WTC11 (cell line): ENCODE measurements around the gene MTX2. TPM values are rescaled to one million over a fixed set of nuclear protein-coding genes. Genes with fewer than 3 reads are reported as not detected.

ENCODE experiments used
- ATAC-seq: fragments of 200-7000 bp; cut with Tn5 transposase; 2 replicates; pipeline ENCODE4 v1.10.0; 2021; ENCODE audit warnings: mild to moderate bottlenecking, moderate library complexity
- CTCF ChIA-PET: fragments of 300-600 bp; sonication (Branson Sonifier 250); formaldehyde crosslinking; loops from one replicate; lab custom pipeline; 2021; ENCODE audit warnings: antibody characterized with exemption; lab: Charles Lee
- POLR2A ChIA-PET: fragments of 350-600 bp; sonication (Branson Sonifier 250); formaldehyde crosslinking; loops from one replicate; lab custom pipeline; 2021; ENCODE audit warnings: antibody characterized with exemption; lab: Charles Lee
- DNase-seq: peaks from one replicate; pipeline ENCODE4 v3.0.0; 2021; ENCODE audit warnings: low spot score
- H3K27ac Mint-ChIP-seq: 2 replicates; pipeline ENCODE4 v1.8.0; 2021; ENCODE audit warnings: mixed read lengths
- H3K27me3 Mint-ChIP-seq: 2 replicates; pipeline ENCODE4 v1.8.0; 2021; ENCODE audit warnings: low read depth, mild to moderate bottlenecking, moderate library complexity, mixed read lengths
- H3K36me3 Mint-ChIP-seq: 2 replicates; pipeline ENCODE4 v1.8.0; 2021; ENCODE audit warnings: mixed read lengths
- H3K4me1 Mint-ChIP-seq: 2 replicates; pipeline ENCODE4 v1.8.0; 2022; ENCODE audit warnings: mixed read lengths
- H3K4me3 Mint-ChIP-seq: 2 replicates; pipeline ENCODE4 v1.8.0; 2021; ENCODE audit warnings: mild to moderate bottlenecking, moderate library complexity, mixed read lengths
- H3K9me3 Mint-ChIP-seq: 2 replicates; pipeline ENCODE4 v1.8.0; 2021; ENCODE audit warnings: mixed read lengths
- ATF1 ChIP-seq: sonication (generic); formaldehyde crosslinking; IDR thresholded peaks from 2 replicates; pipeline ENCODE4 v1.8.1; 2023; ENCODE audit warnings: mild to moderate bottlenecking, moderate library complexity, missing genetic modification reagents
- CBFB ChIP-seq: sonication (generic); formaldehyde crosslinking; IDR thresholded peaks from 2 replicates; pipeline ENCODE4 v1.8.1; 2022; ENCODE audit warnings: mild to moderate bottlenecking, low read depth, missing genetic modification reagents
- CREM ChIP-seq: sonication (generic); formaldehyde crosslinking; IDR thresholded peaks from 2 replicates; pipeline ENCODE4 v1.8.1; 2022; ENCODE audit warnings: mild to moderate bottlenecking, missing genetic modification reagents, moderate library complexity
- ERG ChIP-seq: fragments of 250-450 bp; sonication (Bioruptor Pico); IDR thresholded peaks from 2 replicates; pipeline ENCODE4 v1.8.0; 2021; ENCODE audit warnings: mild to moderate bottlenecking
- FOXJ3 ChIP-seq: sonication (generic); formaldehyde crosslinking; IDR thresholded peaks from 2 replicates; pipeline ENCODE4 v1.9.0; 2021; ENCODE audit warnings: missing genetic modification reagents, mild to moderate bottlenecking, borderline replicate concordance
- FOXP1 ChIP-seq: sonication (generic); formaldehyde crosslinking; IDR thresholded peaks from 2 replicates; pipeline ENCODE4 v1.8.0; 2022; ENCODE audit warnings: missing genetic modification reagents, mild to moderate bottlenecking, moderate library complexity, borderline replicate concordance
- GABPB1 ChIP-seq: sonication (generic); formaldehyde crosslinking; IDR thresholded peaks from 2 replicates; pipeline ENCODE4 v1.8.1; 2023; ENCODE audit warnings: mild to moderate bottlenecking, missing genetic modification reagents
- GRHL2 ChIP-seq: fragments of 250-450 bp; sonication (Bioruptor Pico); IDR thresholded peaks from 2 replicates; pipeline ENCODE4 v1.8.0; 2022; ENCODE audit warnings: mild to moderate bottlenecking, moderate library complexity; ENCODE audit not compliant: insufficient replicate concordance, severe bottlenecking
- JAZF1 ChIP-seq: fragments of 250-450 bp; sonication (Bioruptor Pico); IDR thresholded peaks from 2 replicates; pipeline ENCODE4 v1.9.0; 2021; ENCODE audit warnings: moderate library complexity, mild to moderate bottlenecking, inconsistent platforms
- KAT7 ChIP-seq: sonication (generic); formaldehyde crosslinking; IDR thresholded peaks from 2 replicates; pipeline ENCODE4 v1.8.1; 2023; ENCODE audit warnings: missing genetic modification reagents, mild to moderate bottlenecking, borderline replicate concordance
- MAX ChIP-seq: sonication (generic); formaldehyde crosslinking; IDR thresholded peaks from 2 replicates; pipeline ENCODE4 v1.8.0; 2022; ENCODE audit warnings: mild to moderate bottlenecking, missing genetic modification reagents
- PRDM15 ChIP-seq: sonication (generic); formaldehyde crosslinking; IDR thresholded peaks from 2 replicates; pipeline ENCODE4 v1.8.0; 2022; ENCODE audit warnings: missing genetic modification reagents
- RELA ChIP-seq: sonication (generic); formaldehyde crosslinking; IDR thresholded peaks from 2 replicates; pipeline ENCODE4 v1.8.1; 2022; ENCODE audit warnings: missing genetic modification reagents, mild to moderate bottlenecking, borderline replicate concordance
- SMAD4 ChIP-seq: sonication (generic); formaldehyde crosslinking; IDR thresholded peaks from 2 replicates; pipeline ENCODE4 v1.8.0; 2022; ENCODE audit warnings: mild to moderate bottlenecking, missing genetic modification reagents
- SP1 ChIP-seq: sonication (generic); formaldehyde crosslinking; conservative IDR thresholded peaks from 2 replicates; pipeline ENCODE4 v1.8.1; 2022; ENCODE audit warnings: missing genetic modification reagents
- TEAD1 ChIP-seq: sonication (generic); formaldehyde crosslinking; IDR thresholded peaks from 2 replicates; pipeline ENCODE4 v1.8.0; 2022; ENCODE audit warnings: mild to moderate bottlenecking, missing genetic modification reagents
- ZNF138 ChIP-seq: sonication (generic); formaldehyde crosslinking; conservative IDR thresholded peaks from 2 replicates; pipeline ENCODE4 v1.8.1; 2022; ENCODE audit warnings: mild to moderate bottlenecking, moderate library complexity, missing genetic modification reagents
- ZNF219 ChIP-seq: sonication (generic); formaldehyde crosslinking; IDR thresholded peaks from 2 replicates; pipeline ENCODE4 v1.8.0; 2023; ENCODE audit warnings: missing genetic modification reagents, mild to moderate bottlenecking, borderline replicate concordance
- ZNF232 ChIP-seq: sonication (generic); formaldehyde crosslinking; IDR thresholded peaks from 2 replicates; pipeline ENCODE4 v1.8.0; 2022; ENCODE audit warnings: mild to moderate bottlenecking, missing genetic modification reagents
- ZNF317 ChIP-seq: sonication (generic); formaldehyde crosslinking; IDR thresholded peaks from 2 replicates; pipeline ENCODE4 v1.8.1; 2023; ENCODE audit warnings: low read depth, mild to moderate bottlenecking, moderate library complexity, missing genetic modification reagents, borderline replicate concordance
- ZNF671 ChIP-seq: fragments of 250-450 bp; sonication (Bioruptor Pico); IDR thresholded peaks from 2 replicates; pipeline ENCODE4 v1.8.0; 2021; ENCODE audit warnings: mild to moderate bottlenecking
- total RNA-seq: library from RNA; stranded (reverse); gene quantifications from 3 replicates; pipeline ENCODE4 v1.2.3, GENCODE V29; 2021
- TF ChIP-seq, protein P1 (sequence below): sonication (generic); formaldehyde crosslinking; IDR thresholded peaks from 2 replicates; pipeline ENCODE4 v1.8.1; 2023; ENCODE audit warnings: mild to moderate bottlenecking, moderate library complexity, missing genetic modification reagents

The MTX2 gene
- total RNA-seq, 1 experiment from 2014 or later, result 33.6 TPM

GRCh38 chr2:176280156-176280555, 10.9 kb downstream of the MTX2 start:
- no peak for DNase-seq
- H3K27me3 Mint-ChIP-seq, result no peaks in the 10 kb centered on the region
- H3K9me3 Mint-ChIP-seq, result no peaks in the 10 kb centered on the region
- no peaks in the 10 kb centered on the region for H3K36me3 Mint-ChIP-seq
- ChIA-PET POLR2A (no interaction called here), CTCF (no interaction called here)
- ATAC-seq, result no peak
- no peak overlapping the region for H3K4me3 Mint-ChIP-seq
- peaks cover 21% of the 10 kb centered on the region for H3K4me1 Mint-ChIP-seq
- H3K27ac Mint-ChIP-seq, result no peak overlapping the region
- TF ChIP-seq CBFB (CRISPR knock-in tag) (no peak), SP1 (no peak), ZNF671 (CRISPR knock-in tag) (no peak), ERG (no peak), RELA (CRISPR knock-in tag) (no peak), GABPB1 (CRISPR knock-in tag) (no peak), MAX (CRISPR knock-in tag) (no peak), SMAD4 (no peak), TEAD1 (CRISPR knock-in tag) (no peak), ZNF219 (CRISPR knock-in tag) (no peak), GRHL2 (CRISPR knock-in tag) (no peak), FOXJ3 (CRISPR knock-in tag) (no peak), ATF1 (CRISPR knock-in tag) (no peak), ZNF138 (CRISPR knock-in tag) (no peak), FOXP1 (no peak), PRDM15 (CRISPR knock-in tag) (no peak), KAT7 (CRISPR knock-in tag) (no peak), CREM (CRISPR knock-in tag) (no peak), ZNF317 (CRISPR knock-in tag) (no peak)
- TF ChIP-seq, protein P1, sequence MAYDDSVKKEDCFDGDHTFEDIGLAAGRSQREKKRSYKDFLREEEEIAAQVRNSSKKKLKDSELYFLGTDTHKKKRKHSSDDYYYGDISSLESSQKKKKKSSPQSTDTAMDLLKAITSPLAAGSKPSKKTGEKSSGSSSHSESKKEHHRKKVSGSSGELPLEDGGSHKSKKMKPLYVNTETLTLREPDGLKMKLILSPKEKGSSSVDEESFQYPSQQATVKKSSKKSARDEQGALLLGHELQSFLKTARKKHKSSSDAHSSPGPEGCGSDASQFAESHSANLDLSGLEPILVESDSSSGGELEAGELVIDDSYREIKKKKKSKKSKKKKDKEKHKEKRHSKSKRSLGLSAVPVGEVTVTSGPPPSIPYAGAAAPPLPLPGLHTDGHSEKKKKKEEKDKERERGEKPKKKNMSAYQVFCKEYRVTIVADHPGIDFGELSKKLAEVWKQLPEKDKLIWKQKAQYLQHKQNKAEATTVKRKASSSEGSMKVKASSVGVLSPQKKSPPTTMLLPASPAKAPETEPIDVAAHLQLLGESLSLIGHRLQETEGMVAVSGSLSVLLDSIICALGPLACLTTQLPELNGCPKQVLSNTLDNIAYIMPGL (CRISPR knock-in tag), result no peak

GRCh38 chr2:176280867-176281658, 11.8 kb downstream of the MTX2 start:
- ChIA-PET POLR2A (no interaction called here), CTCF (no interaction called here)
- DNase-seq (no peak), ATAC-seq (no peak)
- Mint-ChIP-seq H3K27me3 (no peaks in the 10 kb centered on the region), H3K27ac (no peak overlapping the region), H3K9me3 (no peaks in the 10 kb centered on the region), H3K36me3 (no peaks in the 10 kb centered on the region), H3K4me1 (peaks cover 21% of the 10 kb centered on the region), H3K4me3 (no peak overlapping the region)
- TF ChIP-seq CBFB (CRISPR knock-in tag) (no peak), ZNF232 (no peak), JAZF1 (no peak)
